D721Med (cell line): Measurements from ENCODE around the gene SULT4A1.
"Not testable (repeated sequence)": the region's sequence is repeated elsewhere in the genome, so short reads cannot be mapped to it uniquely, and the experiment has no call there.

Source experiments
- DNase-seq: peaks from one replicate; pipeline ENCODE4 v3.0.0; 2011; ENCODE audit warnings: low spot score; ENCODE audit not compliant: insufficient read length
- FAIRE-seq: peaks from 2 replicates; lab custom pipeline; 2011; peaks lifted over from hg19 to GRCh38; lab: Jason Lieb, UNC
- CTCF ChIP-seq: IDR thresholded peaks from 2 replicates; pipeline ENCODE4 v1.5.1; 2012; ENCODE audit warnings: mild to moderate bottlenecking, control low read depth; ENCODE audit not compliant: insufficient read depth; ENCODE audit errors: missing control alignments

The SULT4A1 gene

GRCh38 chr22:43862074-43862881, at the start of gene SULT4A1:
Gene SULT4A1, minus strand, starts transcription at chr22:43862513. Its CDS starts 131 bp downstream, at chr22:43862382.
- no peak for FAIRE-seq
- peak; percentile 47 for DNase-seq
- TF ChIP-seq CTCF = no peak

- no peak for DNase-seq
- no peak for TF ChIP-seq CTCF
- FAIRE-seq = no peak
Measured at GRCh38 chr22:43911351-43911750, 49.0 kb upstream of the SULT4A1 start.

GRCh38 chr22:43910178-43910695, 47.9 kb upstream of the SULT4A1 start:
- TF ChIP-seq CTCF = no peak
- no peak for FAIRE-seq
- no peak for DNase-seq

- DNase-seq (no peak), FAIRE-seq (no peak)
- TF ChIP-seq CTCF = no peak
Measured at GRCh38 chr22:43909708-43910107, 47.4 kb upstream of the SULT4A1 start.

- FAIRE-seq = no peak
Measured at GRCh38 chr22:43905681-43906080, 43.4 kb upstream of the SULT4A1 start.

GRCh38 chr22:43904412-43904811, 42.1 kb upstream of the SULT4A1 start:
- peak; percentile 10 for TF ChIP-seq CTCF
- DNase-seq, FAIRE-seq: not testable (repeated sequence)

More at GRCh38 chr22:43905681-43906080, 43.4 kb upstream of the SULT4A1 start:
- no peak for TF ChIP-seq CTCF
- DNase-seq = no peak

- DNase-seq, FAIRE-seq: not testable (repeated sequence)
Measured at GRCh38 chr22:43903033-43903432, 40.7 kb upstream of the SULT4A1 start.
